B cell (primary cell): Measurements from ENCODE around the gene C5orf34. TPM values are rescaled to one million over a fixed set of nuclear protein-coding genes. Genes with fewer than 3 reads are reported as not detected.

Source experiments
- ATAC-seq: fragments of 200-7000 bp; cut with Tn5 transposase; one replicate; pipeline ENCODE4 v1.10.0; 2021; ENCODE audit warnings: low read depth, mild to moderate bottlenecking, moderate number of reproducible peaks, moderate library complexity
- CTCF ChIA-PET: fragments of 350-600 bp; sonication (Branson Sonifier 250); formaldehyde crosslinking; loops from one replicate; lab custom pipeline; 2021; ENCODE audit warnings: antibody characterized with exemption, inconsistent platforms; lab: Charles Lee
- POLR2A ChIA-PET: fragments of 350-600 bp; sonication (Branson Sonifier 250); formaldehyde crosslinking; loops from one replicate; lab custom pipeline; 2021; ENCODE audit warnings: antibody characterized with exemption; lab: Charles Lee
- DNase-seq: peaks from one replicate; pipeline ENCODE4 v3.0.0; 2013
- H2AFZ ChIP-seq: 2 replicates; pipeline ENCODE4 v1.6.1; 2012; ENCODE audit warnings: mild to moderate bottlenecking, low read depth, low read length; ENCODE audit not compliant: insufficient read depth, poor library complexity, severe bottlenecking
- H3K27ac ChIP-seq, 2 donors: 1 replicate in 1 of 2; 2 replicates in 1 of 2; pipeline ENCODE4 v1.5.1; 2012 to 2013; ENCODE audit warnings: low read length in 2 of 2, mild to moderate bottlenecking in 2 of 2, moderate library complexity in 1 of 2
- H3K27me3 ChIP-seq, 4 experiments: fragments of 200-600 bp in 1 of 4; sonication (generic) in 1 of 4; replicated peaks in 1 of 4; 1 replicate in 2 of 4; 2 replicates in 2 of 4; pipeline versions ENCODE4 v1.6.1 to v1.7.0; 2013 to 2016; ENCODE audit warnings: low read length in 3 of 4, mild to moderate bottlenecking in 2 of 4, mixed read lengths in 1 of 4, moderate library complexity in 1 of 4; ENCODE audit not compliant: insufficient read depth in 4 of 4, control insufficient read depth in 3 of 4; ENCODE audit errors: control extremely low read depth in 1 of 4
- H3K36me3 ChIP-seq, 2 experiments: replicated peaks in 1 of 2; 1 replicate in 1 of 2; 2 replicates in 1 of 2; pipeline versions ENCODE4 v1.6.1 to v1.7.1; 2013; ENCODE audit warnings: low read length in 1 of 2; ENCODE audit not compliant: insufficient read depth in 2 of 2, control insufficient read depth in 1 of 2; ENCODE audit errors: control extremely low read depth in 1 of 2, extremely low read depth in 1 of 2
- H3K4me1 ChIP-seq, 2 donors: fragments of 200-600 bp in 1 of 2; sonication (generic) in 1 of 2; 1 replicate in 1 of 2; 2 replicates in 1 of 2; pipeline versions ENCODE4 v1.5.1 to v1.6.1; 2013 to 2017; ENCODE audit warnings: low read length in 2 of 2; ENCODE audit not compliant: control insufficient read depth in 2 of 2, insufficient read depth in 2 of 2
- H3K4me2 ChIP-seq: replicated peaks from 2 replicates; pipeline ENCODE3; 2012; ENCODE audit warnings: mild to moderate bottlenecking, low read depth, low read length; ENCODE audit not compliant: poor library complexity, severe bottlenecking
- H3K4me3 ChIP-seq, 5 experiments: fragments of 200-600 bp in 1 of 5; sonication (generic) in 1 of 5; 1 replicate in 3 of 5; 2 replicates in 2 of 5; pipeline versions ENCODE4 v1.5.1 to v1.7.0; 2011 to 2016; ENCODE audit warnings: low read length in 4 of 5, mild to moderate bottlenecking in 4 of 5, low read depth in 2 of 5, control low read depth in 1 of 5, moderate library complexity in 1 of 5; ENCODE audit not compliant: insufficient read depth in 1 of 5; ENCODE audit errors: control extremely low read depth in 1 of 5, extremely low read depth in 1 of 5
- H3K79me2 ChIP-seq: fragments of 200-600 bp; sonication (generic); one replicate; pipeline ENCODE4 v1.6.0; 2016; ENCODE audit warnings: low read length; ENCODE audit not compliant: control insufficient read depth, insufficient read depth
- H3K9ac ChIP-seq: fragments of 200-600 bp; sonication (generic); 2 replicates; pipeline ENCODE4 v1.6.1; 2017; ENCODE audit warnings: mild to moderate bottlenecking, low read length, moderate library complexity
- H3K9me3 ChIP-seq, 3 donors: one replicate each; pipeline versions ENCODE4 v1.6.1 to v1.7.1; 2013; ENCODE audit warnings: low read length in 2 of 3; ENCODE audit not compliant: control insufficient read depth in 2 of 3, insufficient read depth in 1 of 3; ENCODE audit errors: control extremely low read depth in 1 of 3
- H4K20me1 ChIP-seq: 2 replicates; pipeline ENCODE4 v1.6.0; 2012; ENCODE audit warnings: mild to moderate bottlenecking, low read length; ENCODE audit not compliant: insufficient read depth, control insufficient read depth, poor library complexity, severe bottlenecking
- H3K27ac Mint-ChIP-seq: one replicate; pipeline ENCODE4 v1.8.0; 2021; ENCODE audit warnings: mixed read lengths
- H3K27me3 Mint-ChIP-seq: one replicate; pipeline ENCODE4 v1.8.0; 2021; ENCODE audit warnings: mixed read lengths
- H3K4me1 Mint-ChIP-seq: one replicate; pipeline ENCODE4 v1.8.0; 2021; ENCODE audit warnings: mixed read lengths
- H3K4me3 Mint-ChIP-seq: one replicate; pipeline ENCODE4 v1.8.0; 2021; ENCODE audit warnings: mixed read lengths
- H3K9me3 Mint-ChIP-seq: one replicate; pipeline ENCODE4 v1.8.0; 2022; ENCODE audit warnings: mixed read lengths; ENCODE audit not compliant: insufficient read depth
- EZH2 ChIP-seq: IDR thresholded peaks from 2 replicates; pipeline ENCODE4 v1.6.1; 2012; ENCODE audit warnings: borderline replicate concordance, low read depth, mild to moderate bottlenecking, moderate library complexity, low read length; ENCODE audit not compliant: insufficient read depth, poor library complexity, severe bottlenecking
- WGBS: methylation state at CpG from one replicate; pipeline ENCODE4 v1.1.5; 2013; ENCODE audit warnings: missing lambda C conversion rate; ENCODE audit not compliant: insufficient coverage; 5-methylcytosine and 5-hydroxymethylcytosine counted together
- intact Hi-C: fragments of 100-400 bp; cut with micrococcal nuclease; formaldehyde crosslinking; loops from one replicate; pipeline ENCODE4 v1.10.0; 2022
- polyA plus RNA-seq: library from polyadenylated mRNA; depleted of rRNA; stranded (reverse); fragments of >200 nt; gene quantifications from 2 replicates; pipeline ENCODE4 v1.2.3, GENCODE V29; 2012
- total RNA-seq, 2 donors: library from RNA; stranded (reverse); fragments of 120-200 nt in 1 of 2; gene quantifications; 1 replicate in 1 of 2; 2 replicates in 1 of 2; pipeline versions ENCODE4 v1.2.3 to v1.2.4, GENCODE V29; 2013 to 2022
- TF ChIP-seq, protein P1 (sequence below): fragments of 200-600 bp; IDR thresholded peaks from one replicate; pipeline ENCODE4 v1.8.0; 2022; ENCODE audit warnings: antibody characterized with exemption, mild to moderate bottlenecking

The C5orf34 gene
- total and polyA plus RNA-seq, 2 donors (not counting 1 experiment from before 2014, with no cell fraction given) = 2.6 to 5.5 TPM

DNA sequence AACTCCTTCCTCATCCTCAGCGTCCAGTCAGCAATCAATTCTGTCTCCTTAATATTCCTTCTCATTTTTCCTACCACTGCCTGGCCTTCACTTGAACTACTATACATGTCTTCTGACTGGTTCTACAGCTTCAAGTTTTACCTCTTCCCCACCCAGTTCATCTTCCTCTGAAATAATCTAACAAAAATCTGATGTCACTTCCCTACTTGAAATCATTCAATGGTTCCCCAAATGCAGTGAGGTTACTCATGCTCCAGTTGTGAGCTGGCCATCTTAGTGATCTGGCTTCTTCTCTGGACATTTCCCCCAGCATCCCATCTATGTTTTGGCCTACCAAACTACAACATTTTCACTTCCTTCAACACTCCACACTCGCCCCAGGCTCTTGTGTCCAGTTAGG, 16.4 kb downstream of the C5orf34 start:
- H3K4me3 ChIP-seq = no peak overlapping the region
- no peaks in the 10 kb centered on the region for H3K9me3 ChIP-seq
- no peaks in the 10 kb centered on the region for H3K4me1 Mint-ChIP-seq
- CTCF ChIA-PET = interaction anchor here (1.2 kb wide), 1 partner anchor 14 kb away, joined by 3 read pairs; no protein-coding TSS in a partner anchor
- POLR2A ChIA-PET = no interaction called here
- no peaks in the 10 kb centered on the region for H3K27me3 ChIP-seq
- no peaks in the 10 kb centered on the region for H3K36me3 ChIP-seq
- no peak overlapping the region for H3K4me2 ChIP-seq
- H3K4me1 ChIP-seq = no peaks in the 10 kb centered on the region
- H3K9ac ChIP-seq = no peak overlapping the region
- DNase-seq = no peak
- no peak overlapping the region for H3K27ac Mint-ChIP-seq
- no peak for ATAC-seq
- H3K27me3 Mint-ChIP-seq = no peaks in the 10 kb centered on the region
- H4K20me1 ChIP-seq = no peaks in the 10 kb centered on the region
- H3K9me3 Mint-ChIP-seq = no peaks in the 10 kb centered on the region
- no peaks in the 10 kb centered on the region for H3K79me2 ChIP-seq
- TF ChIP-seq, protein P1, sequence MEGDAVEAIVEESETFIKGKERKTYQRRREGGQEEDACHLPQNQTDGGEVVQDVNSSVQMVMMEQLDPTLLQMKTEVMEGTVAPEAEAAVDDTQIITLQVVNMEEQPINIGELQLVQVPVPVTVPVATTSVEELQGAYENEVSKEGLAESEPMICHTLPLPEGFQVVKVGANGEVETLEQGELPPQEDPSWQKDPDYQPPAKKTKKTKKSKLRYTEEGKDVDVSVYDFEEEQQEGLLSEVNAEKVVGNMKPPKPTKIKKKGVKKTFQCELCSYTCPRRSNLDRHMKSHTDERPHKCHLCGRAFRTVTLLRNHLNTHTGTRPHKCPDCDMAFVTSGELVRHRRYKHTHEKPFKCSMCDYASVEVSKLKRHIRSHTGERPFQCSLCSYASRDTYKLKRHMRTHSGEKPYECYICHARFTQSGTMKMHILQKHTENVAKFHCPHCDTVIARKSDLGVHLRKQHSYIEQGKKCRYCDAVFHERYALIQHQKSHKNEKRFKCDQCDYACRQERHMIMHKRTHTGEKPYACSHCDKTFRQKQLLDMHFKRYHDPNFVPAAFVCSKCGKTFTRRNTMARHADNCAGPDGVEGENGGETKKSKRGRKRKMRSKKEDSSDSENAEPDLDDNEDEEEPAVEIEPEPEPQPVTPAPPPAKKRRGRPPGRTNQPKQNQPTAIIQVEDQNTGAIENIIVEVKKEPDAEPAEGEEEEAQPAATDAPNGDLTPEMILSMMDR = no peak
- TF ChIP-seq EZH2 = no peak
- no peak overlapping the region for H3K4me3 Mint-ChIP-seq
- no peak overlapping the region for H3K27ac ChIP-seq
- no peak overlapping the region for H2AFZ ChIP-seq
- 100% methylated on average over 1 of the region's 2 CpGs for WGBS
- intact Hi-C loops = no loop called here

DNA sequence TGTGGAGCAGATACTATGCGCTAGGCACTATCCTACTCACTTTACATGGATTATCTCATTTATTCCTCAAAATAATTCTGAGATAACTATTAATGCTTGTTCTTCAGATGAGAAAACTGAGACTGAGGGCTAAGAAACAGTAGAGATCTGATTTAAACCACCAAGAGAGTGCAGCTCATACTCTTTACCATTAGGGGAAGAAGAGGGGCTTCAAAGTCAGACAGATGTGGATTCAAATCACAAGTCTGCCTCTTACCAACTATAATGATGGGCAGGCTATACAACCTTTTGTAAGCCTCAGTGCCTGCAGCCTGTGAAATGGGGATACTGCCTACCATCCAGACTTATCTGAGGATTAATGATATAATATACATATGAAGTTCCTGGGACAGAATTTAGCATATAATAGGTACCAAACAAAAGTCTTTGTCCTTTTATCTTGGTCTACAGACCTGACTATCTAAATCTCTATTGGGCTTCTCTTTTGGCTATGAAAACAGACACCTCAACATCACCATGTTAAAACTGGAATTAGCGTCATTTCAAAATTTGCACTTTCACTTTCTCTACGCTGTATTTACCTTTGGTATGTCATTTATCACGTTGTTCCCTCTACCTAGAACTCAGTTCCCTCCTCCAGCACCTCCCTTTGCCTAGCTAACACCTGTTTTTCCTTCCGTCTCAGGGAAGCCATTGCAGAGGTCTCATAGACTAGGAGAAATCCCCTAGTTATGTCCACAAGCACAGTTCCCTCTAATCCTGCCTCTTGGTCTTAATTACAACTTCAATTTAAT, 17.4 kb downstream of the C5orf34 start:
- DNase-seq (no peak), ATAC-seq (no peak)
- TF ChIP-seq EZH2 = no peak
- TF ChIP-seq, protein P1 = no peak
- Histone ChIP-seq H3K4me1 (no peaks in the 10 kb centered on the region), H3K4me3 (no peak overlapping the region), H3K27me3 (no peaks in the 10 kb centered on the region), H3K4me2 (no peak overlapping the region), H3K36me3 (no peaks in the 10 kb centered on the region), H4K20me1 (no peaks in the 10 kb centered on the region), H3K9ac (no peak overlapping the region), H3K9me3 (no peaks in the 10 kb centered on the region), H3K27ac (no peak overlapping the region), H2AFZ (no peak overlapping the region), H3K79me2 (no peaks in the 10 kb centered on the region)
- Mint-ChIP-seq H3K9me3 (no peaks in the 10 kb centered on the region), H3K27ac (no peak overlapping the region), H3K4me1 (no peaks in the 10 kb centered on the region), H3K27me3 (no peaks in the 10 kb centered on the region), H3K4me3 (peak overlapping the region; percentile 23)
- CTCF ChIA-PET = no interaction called here
- 83% methylated on average over 4 of the region's 5 CpGs for WGBS
- intact Hi-C loops = no loop called here
- POLR2A ChIA-PET = no interaction called here
